Adrenal gland (tissue), 12 donors: ENCODE measurements around the gene CSPG4. TPM values are rescaled to one million over a fixed set of nuclear protein-coding genes. Genes with fewer than 3 reads are reported as not detected.
A peak's percentile ranks its signal among the peaks of the same experiment; 100 is the strongest.
"Not testable (repeated sequence)": the region's sequence is repeated elsewhere in the genome, so short reads cannot be mapped to it uniquely, and the experiment has no call there.

ENCODE experiments used
- DNase-seq, 7 donors: peaks; one replicate each; pipeline ENCODE4 v3.0.0-alpha.2; 2019 to 2020
- H3K27ac ChIP-seq, 5 donors: fragments of 200-600 bp; sonication (generic) in 4 of 5; 1 replicate in 3 of 5; 2 replicates in 2 of 5; pipeline versions ENCODE4 v1.5.1 to v1.8.0; 2016 to 2020; ENCODE audit warnings: mild to moderate bottlenecking in 1 of 5
- H3K27me3 ChIP-seq: fragments of 200-600 bp; 2 replicates; pipeline ENCODE4 v1.8.0; 2021
- H3K36me3 ChIP-seq, 2 donors: fragments of 200-600 bp; replicated peaks in 1 of 2; 1 replicate in 1 of 2; 2 replicates in 1 of 2; pipeline versions ENCODE4 v1.5.1 to v1.8.0; 2018 to 2022
- H3K4me1 ChIP-seq, 2 donors: fragments of 200-600 bp; replicated peaks in 1 of 2; 1 replicate in 1 of 2; 2 replicates in 1 of 2; pipeline versions ENCODE4 v1.5.1 to v1.8.0; 2018 to 2021
- H3K4me3 ChIP-seq, 4 donors: fragments of 200-600 bp; sonication (generic) in 3 of 4; one replicate each; pipeline ENCODE4 v1.5.1; 2016 to 2018
- H3K9me3 ChIP-seq, 3 donors: fragments of 200-600 bp; sonication (generic) in 1 of 3; replicated peaks in 1 of 3; 1 replicate in 2 of 3; 2 replicates in 1 of 3; pipeline versions ENCODE4 v1.5.1 to v1.8.0; 2016 to 2021
- POLR2A ChIP-seq, 2 donors: fragments of 450-650 bp; IDR thresholded peaks; one replicate each; pipeline ENCODE4 v1.6.1; 2017; ENCODE audit warnings: antibody characterized with exemption in 2 of 2, mild to moderate bottlenecking in 2 of 2, moderate library complexity in 1 of 2
- WGBS, 4 donors: extraction: QIAGEN DNeasy Blood & Tissue Kit in 2 of 4; methylation state at CpG; one replicate each; pipeline versions ENCODE4 v1.1.5 to v1.1.7; 2013 to 2017; 5-methylcytosine and 5-hydroxymethylcytosine counted together
- intact Hi-C, 2 donors: fragments of 100-400 bp; cut with DNase I; formaldehyde crosslinking; loops; one replicate each; pipeline versions ENCODE4 v1.14.1 to v1.15.0; 2022 to 2023
- polyA plus RNA-seq, 3 donors: library from polyadenylated mRNA; stranded (reverse); fragments of 200-250 nt in 2 of 3; fragments of 350-450 nt in 1 of 3; fragmentation: Illumina TruSeq in 1 of 3; extraction: RNeasy Lipid Tissue Mini Kit (QIAGEN cat#74804) in 1 of 3; gene quantifications; one replicate each; pipeline ENCODE4 v1.2.3, GENCODE V29; 2013 to 2014
- total RNA-seq, 9 donors: library from RNA; depleted of rRNA in 4 of 9; stranded (reverse); fragments of >200 nt in 4 of 9; fragments of 120-200 nt in 1 of 9; fragmentation: NEBNext Ultra II Directional in 1 of 9; extraction: Animal tissue kit (Norgen Biotek cat#: 25700) in 1 of 9; gene quantifications; one replicate each; pipeline versions ENCODE4 v1.1.0 to v1.2.4, GENCODE V29; 2013 to 2023
- TF ChIP-seq, protein P1 (sequence below), 6 experiments: fragments of 450-650 bp in 4 of 6; fragments of 200-600 bp in 2 of 6; sonication (generic) in 1 of 6; IDR thresholded peaks; 1 replicate in 5 of 6; 2 replicates in 1 of 6; pipeline versions ENCODE4 v1.5.1 to v1.8.0; 2016 to 2021; ENCODE audit warnings: antibody characterized with exemption in 6 of 6, mild to moderate bottlenecking in 2 of 6, moderate library complexity in 1 of 6
- donor health status: healthy with polysubstance abuse.
- donor health status: Bipolar disorder and iron deficiency.
- donor health status: DM: yes; HTN: yes; CAD: no.
- donor health status: DM: no; HTN: no; CAD: no.
- donor health status: DM: no; HTN: no; CAD: no.
- donor health status: DM: yes; HTN: yes; CAD: no.

Gene CSPG4
- total and polyA plus RNA-seq, 12 donors, result 0.55 to 6.6 (median 2.8) TPM

DNA sequence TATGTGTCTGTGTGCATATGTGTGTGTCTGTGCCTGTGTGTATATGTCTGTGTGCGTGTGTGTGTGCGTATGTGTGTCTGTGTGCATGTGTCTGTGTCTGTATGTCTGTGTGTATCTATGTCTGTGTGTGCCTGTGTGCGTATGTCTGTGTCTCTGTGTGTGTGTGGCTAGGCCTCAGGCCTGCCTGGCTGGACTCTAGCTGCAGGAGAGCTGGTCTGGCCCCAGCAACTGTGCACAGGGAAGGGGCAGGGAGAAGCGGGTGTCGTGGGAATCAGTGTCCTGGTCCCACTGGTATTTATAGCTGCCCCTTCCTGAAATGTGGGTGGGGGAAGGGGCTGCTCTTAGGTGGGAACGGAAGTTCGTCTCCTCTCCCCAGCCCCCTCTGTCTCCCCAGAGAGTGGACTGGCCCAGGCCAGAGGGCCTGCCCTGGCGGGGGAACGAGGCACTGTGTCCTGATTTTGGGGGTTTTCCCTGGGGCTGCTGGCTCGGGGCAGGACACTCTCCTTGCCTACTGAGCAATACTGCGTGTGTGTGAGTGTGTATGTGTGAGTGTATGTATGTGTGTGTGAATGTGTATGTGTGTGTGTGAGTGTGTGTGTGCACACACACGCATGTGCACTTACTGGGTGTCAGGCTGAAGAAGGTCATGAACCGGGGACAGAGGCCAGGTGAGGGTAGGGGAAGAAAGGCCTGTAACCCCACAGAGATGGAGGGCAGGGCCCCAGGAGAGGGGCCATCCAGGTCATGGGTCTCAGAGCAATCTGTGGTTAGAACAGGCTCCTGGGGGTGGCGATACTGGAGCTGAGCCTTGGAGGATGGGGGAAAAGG is 6.6 kb downstream of the CSPG4 start:
- intact Hi-C loops, result no loop called here
- no peak for DNase-seq
- WGBS, 4 donors, result 76 to 85% (median 80%) methylated on average over 9 to 14 of the region's 14 CpGs
- Histone ChIP-seq H3K4me3 (no peak overlapping the region), H3K27ac (peak overlapping the region in 1 of 5 donors; percentile 40), H3K4me1 (peaks cover 0 to 10% of the 10 kb centered on the region in 2 donors), H3K36me3 (no peaks in the 10 kb centered on the region), H3K9me3 (no peaks in the 10 kb centered on the region), H3K27me3 (no peaks in the 10 kb centered on the region)
- TF ChIP-seq, protein P1, sequence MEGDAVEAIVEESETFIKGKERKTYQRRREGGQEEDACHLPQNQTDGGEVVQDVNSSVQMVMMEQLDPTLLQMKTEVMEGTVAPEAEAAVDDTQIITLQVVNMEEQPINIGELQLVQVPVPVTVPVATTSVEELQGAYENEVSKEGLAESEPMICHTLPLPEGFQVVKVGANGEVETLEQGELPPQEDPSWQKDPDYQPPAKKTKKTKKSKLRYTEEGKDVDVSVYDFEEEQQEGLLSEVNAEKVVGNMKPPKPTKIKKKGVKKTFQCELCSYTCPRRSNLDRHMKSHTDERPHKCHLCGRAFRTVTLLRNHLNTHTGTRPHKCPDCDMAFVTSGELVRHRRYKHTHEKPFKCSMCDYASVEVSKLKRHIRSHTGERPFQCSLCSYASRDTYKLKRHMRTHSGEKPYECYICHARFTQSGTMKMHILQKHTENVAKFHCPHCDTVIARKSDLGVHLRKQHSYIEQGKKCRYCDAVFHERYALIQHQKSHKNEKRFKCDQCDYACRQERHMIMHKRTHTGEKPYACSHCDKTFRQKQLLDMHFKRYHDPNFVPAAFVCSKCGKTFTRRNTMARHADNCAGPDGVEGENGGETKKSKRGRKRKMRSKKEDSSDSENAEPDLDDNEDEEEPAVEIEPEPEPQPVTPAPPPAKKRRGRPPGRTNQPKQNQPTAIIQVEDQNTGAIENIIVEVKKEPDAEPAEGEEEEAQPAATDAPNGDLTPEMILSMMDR (IDR thresholded peaks at IDR 0.05), result no peak
- TF ChIP-seq POLR2A (IDR thresholded peaks at IDR 0.05), result no peak

DNA sequence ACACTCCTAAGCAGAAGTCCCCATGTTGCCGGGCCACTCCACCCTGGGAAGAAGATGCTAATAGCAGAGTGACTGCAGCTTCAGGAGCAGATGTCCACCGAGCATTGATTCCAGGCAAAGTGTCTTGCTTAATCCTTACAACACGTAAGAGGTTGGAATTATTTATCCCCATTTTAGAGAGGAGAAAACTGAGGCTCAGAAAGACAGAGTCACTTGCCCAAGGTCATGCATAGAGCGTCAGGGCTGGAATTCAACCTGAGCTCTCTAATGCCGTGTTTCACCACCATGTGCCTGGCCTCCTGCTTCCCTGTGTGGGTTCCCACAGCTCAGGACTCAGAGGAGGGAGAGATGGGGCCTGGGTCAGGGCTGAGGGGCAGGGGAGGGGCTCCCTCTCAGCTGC is 7.3 kb downstream of the CSPG4 start:
- H3K4me1 ChIP-seq, result peaks cover 0 to 10% of the 10 kb centered on the region in 2 donors
- H3K36me3 ChIP-seq, H3K27ac ChIP-seq, H3K4me3 ChIP-seq, H3K27me3 ChIP-seq, intact Hi-C loops, DNase-seq, H3K9me3 ChIP-seq: not testable (repeated sequence)
- 86 to 98% (median 94%) methylated on average over 4 to 5 of the region's 5 CpGs for WGBS, 4 donors

DNA sequence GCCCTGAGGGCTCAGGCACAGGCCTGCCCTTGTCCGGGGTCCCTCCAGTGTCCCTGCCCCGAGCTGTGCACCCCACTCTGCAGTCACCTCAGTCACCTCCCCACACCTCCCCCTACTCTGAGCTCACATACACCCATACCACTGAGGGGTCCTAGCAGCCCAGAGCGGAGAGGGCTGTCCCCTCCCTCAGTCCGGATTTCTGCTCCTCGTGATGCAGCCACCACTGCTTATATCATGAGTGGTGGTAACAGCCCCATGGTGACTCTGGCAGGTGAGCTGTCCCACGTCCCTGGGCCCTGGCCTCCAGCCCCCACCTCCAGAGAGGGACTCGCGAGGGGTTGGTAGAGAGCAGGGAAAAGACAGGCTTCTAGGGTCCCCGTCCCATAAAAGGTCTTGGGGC is 8.0 kb downstream of the CSPG4 start:
- H3K4me1 ChIP-seq, result peaks cover 0 to 13% of the 10 kb centered on the region in 2 donors
- peak overlapping the region in 3 of 5 donors; percentile 68 to 80 (median 73) for H3K27ac ChIP-seq
- H3K4me3 ChIP-seq, result no peak overlapping the region
- DNase-seq, result no peak
- WGBS, 4 donors, result 92 to 94% (median 93%) methylated on average over 6 to 9 of the region's 9 CpGs
- TF ChIP-seq POLR2A (IDR thresholded peaks at IDR 0.05), result no peak
- TF ChIP-seq, protein P1 (IDR thresholded peaks at IDR 0.05), result no peak
- no peaks in the 10 kb centered on the region for H3K36me3 ChIP-seq
- intact Hi-C loops, result no loop called here
- H3K9me3 ChIP-seq, result no peaks in the 10 kb centered on the region
- H3K27me3 ChIP-seq, result no peaks in the 10 kb centered on the region

DNA sequence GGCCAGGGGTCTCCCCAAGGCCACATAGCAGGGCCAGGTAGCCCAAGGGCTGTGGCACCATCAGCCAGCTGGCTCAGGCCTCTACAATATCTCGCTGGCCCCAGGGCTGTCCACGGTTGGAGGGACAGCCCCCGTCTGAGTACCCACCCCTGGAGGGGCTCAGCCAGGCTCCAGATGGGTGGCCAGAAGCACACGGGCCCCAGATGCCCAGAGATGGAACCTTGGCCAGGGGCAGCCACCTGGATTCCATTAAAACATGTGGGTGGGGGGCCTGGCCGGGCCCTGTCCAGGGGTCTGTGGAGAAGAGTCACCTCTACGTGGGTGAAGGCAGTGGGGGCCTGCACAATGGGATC is 8.4 kb downstream of the CSPG4 start:
- peaks cover 0 to 15% of the 10 kb centered on the region in 2 donors for H3K4me1 ChIP-seq
- H3K27ac ChIP-seq, result peak overlapping the region in 3 of 5 donors; percentile 68 to 80 (median 73)
- H3K9me3 ChIP-seq, result no peaks in the 10 kb centered on the region
- peak in 1 of 7 donors; percentile 14 for DNase-seq
- no peaks in the 10 kb centered on the region for H3K27me3 ChIP-seq
- intact Hi-C loops, result no loop called here
- no peaks in the 10 kb centered on the region for H3K36me3 ChIP-seq
- no peak for TF ChIP-seq POLR2A (IDR thresholded peaks at IDR 0.05)
- TF ChIP-seq, protein P1 (IDR thresholded peaks at IDR 0.05), result no peak
- 61 to 69% (median 66%) methylated on average over 1 to 6 of the region's 6 CpGs for WGBS, 4 donors
- no peak overlapping the region for H3K4me3 ChIP-seq

DNA sequence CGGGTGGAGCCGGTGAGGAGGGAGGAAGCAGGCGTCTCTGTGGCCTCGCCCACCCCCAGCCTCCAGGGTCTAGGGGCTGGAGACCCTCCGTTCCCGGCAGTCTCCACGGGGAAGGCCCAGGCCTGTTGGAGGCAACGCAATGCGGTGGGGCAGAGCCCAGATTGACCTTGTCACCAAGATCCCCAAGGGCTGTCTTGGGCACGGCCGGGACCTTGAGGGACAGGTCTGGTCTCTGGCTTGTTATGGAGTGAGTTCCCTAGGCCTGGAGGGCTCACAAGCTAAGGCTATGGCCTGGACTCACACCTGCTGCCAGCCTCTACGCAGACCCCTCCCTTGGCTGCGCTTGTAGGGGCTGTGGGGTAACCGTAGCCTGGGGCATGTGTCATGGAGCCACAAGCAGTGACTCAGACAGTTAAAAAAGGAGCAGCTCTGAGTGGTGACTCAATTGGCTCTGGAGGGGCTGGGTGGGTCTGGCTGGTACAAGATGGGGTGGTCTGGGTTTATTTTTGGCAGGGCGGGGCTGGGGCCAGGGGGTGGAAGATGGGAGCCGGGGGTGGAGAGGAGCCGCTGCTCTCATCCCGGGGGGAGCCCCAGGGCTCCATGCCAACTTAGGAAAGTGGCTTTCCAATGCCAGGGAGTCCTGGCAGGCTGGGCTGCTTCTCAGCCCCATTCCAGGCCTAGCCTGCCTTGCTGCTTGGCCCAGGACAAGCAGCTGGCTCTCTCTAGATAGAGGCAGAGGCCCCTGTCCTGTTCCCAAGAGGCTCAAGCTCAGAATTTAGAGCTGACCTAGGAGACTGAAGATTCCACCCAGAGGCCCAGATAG is 9.0 kb downstream of the CSPG4 start:
- H3K4me3 ChIP-seq, H3K27me3 ChIP-seq, intact Hi-C loops, H3K36me3 ChIP-seq, H3K9me3 ChIP-seq: not testable (repeated sequence)
- 40 to 55% methylated on average over 4 to 10 of the region's 18 CpGs; no CpG with 5 or more reads in 2 of the 4 donors for WGBS, 4 donors
- peak in 1 of 7 donors; percentile 18 for DNase-seq
- Histone ChIP-seq H3K27ac (peak overlapping the region in 3 of 5 donors; percentile 68 to 80 (median 73)), H3K4me1 (peaks cover 0 to 18% of the 10 kb centered on the region in 2 donors)
